Measurements from ENCODE around the gene CHSY1. TPM values are rescaled to one million over a fixed set of nuclear protein-coding genes. Genes with fewer than 3 reads are reported as not detected.

The CHSY1 gene
- total RNA-seq, 1 donor from 2014 or later, result 38.2 TPM

DNA sequence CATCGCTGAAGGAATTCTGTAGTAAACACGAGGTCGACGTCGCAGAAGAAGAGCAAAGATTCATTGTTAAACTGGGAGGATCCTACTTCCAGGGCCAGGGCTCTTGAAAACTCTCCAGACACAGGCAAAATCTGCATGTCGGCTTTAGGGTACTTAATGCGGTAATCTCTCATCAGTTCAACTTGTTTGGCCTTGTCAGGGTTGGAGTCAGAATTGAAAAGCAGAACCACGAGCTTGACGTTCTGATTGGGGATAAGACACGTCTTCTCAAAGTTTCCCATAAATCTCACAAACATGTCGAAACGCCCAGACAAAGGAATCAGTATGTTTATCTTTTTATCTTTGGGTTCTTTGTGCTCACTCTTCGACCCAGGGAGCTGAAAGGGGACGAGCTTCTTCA is 74.0 kb downstream of the CHSY1 start:
- Mint-ChIP-seq H3K9me3 (ENCODE audit: unreplicated experiment) (peaks cover 3% of the 10 kb centered on the region), H3K4me3 (ENCODE audit: unreplicated experiment) (no peak overlapping the region), H3K27ac (ENCODE audit: unreplicated experiment) (no peak overlapping the region), H3K4me1 (ENCODE audit: low read depth, unreplicated experiment) (peaks cover 32% of the 10 kb centered on the region), H3K36me3 (ENCODE audit: unreplicated experiment) (peaks cover 16% of the 10 kb centered on the region), H3K27me3 (ENCODE audit: unreplicated experiment) (peaks cover 10% of the 10 kb centered on the region)
- TF ChIP-seq, protein P1, sequence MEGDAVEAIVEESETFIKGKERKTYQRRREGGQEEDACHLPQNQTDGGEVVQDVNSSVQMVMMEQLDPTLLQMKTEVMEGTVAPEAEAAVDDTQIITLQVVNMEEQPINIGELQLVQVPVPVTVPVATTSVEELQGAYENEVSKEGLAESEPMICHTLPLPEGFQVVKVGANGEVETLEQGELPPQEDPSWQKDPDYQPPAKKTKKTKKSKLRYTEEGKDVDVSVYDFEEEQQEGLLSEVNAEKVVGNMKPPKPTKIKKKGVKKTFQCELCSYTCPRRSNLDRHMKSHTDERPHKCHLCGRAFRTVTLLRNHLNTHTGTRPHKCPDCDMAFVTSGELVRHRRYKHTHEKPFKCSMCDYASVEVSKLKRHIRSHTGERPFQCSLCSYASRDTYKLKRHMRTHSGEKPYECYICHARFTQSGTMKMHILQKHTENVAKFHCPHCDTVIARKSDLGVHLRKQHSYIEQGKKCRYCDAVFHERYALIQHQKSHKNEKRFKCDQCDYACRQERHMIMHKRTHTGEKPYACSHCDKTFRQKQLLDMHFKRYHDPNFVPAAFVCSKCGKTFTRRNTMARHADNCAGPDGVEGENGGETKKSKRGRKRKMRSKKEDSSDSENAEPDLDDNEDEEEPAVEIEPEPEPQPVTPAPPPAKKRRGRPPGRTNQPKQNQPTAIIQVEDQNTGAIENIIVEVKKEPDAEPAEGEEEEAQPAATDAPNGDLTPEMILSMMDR (IDR thresholded peaks at IDR 0.05; ENCODE audit: partially characterized antibody, unreplicated experiment), result no peak
- DNase-seq, result no peak

DNA sequence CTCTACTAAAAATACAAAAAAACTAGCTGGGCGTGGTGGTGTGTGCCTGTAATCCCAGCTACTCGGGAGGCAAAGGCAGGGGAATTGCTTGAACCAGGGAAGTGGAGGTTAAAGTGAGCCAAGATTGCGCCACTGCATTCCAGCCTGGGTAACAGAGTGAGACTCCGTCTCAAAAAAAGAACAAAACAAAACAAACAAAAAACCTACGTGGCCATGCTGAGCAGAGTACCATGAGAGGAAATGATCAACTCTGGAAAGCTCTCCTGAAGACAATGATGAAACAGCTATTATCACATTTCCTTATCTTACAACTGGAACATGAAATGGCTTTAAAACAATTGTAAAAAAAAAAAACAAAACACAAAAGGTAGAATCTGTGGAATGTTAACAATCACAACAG is 75.2 kb downstream of the CHSY1 start:
- no peak for DNase-seq
- TF ChIP-seq, protein P1 (IDR thresholded peaks at IDR 0.05; ENCODE audit: partially characterized antibody, unreplicated experiment), result no peak
- Mint-ChIP-seq H3K4me3 (ENCODE audit: unreplicated experiment) (no peak overlapping the region), H3K4me1 (ENCODE audit: low read depth, unreplicated experiment) (peaks cover 37% of the 10 kb centered on the region), H3K27ac (ENCODE audit: unreplicated experiment) (no peak overlapping the region), H3K9me3 (ENCODE audit: unreplicated experiment) (peaks cover 3% of the 10 kb centered on the region), H3K27me3 (ENCODE audit: unreplicated experiment) (peaks cover 17% of the 10 kb centered on the region), H3K36me3 (ENCODE audit: unreplicated experiment) (peaks cover 16% of the 10 kb centered on the region)

DNA sequence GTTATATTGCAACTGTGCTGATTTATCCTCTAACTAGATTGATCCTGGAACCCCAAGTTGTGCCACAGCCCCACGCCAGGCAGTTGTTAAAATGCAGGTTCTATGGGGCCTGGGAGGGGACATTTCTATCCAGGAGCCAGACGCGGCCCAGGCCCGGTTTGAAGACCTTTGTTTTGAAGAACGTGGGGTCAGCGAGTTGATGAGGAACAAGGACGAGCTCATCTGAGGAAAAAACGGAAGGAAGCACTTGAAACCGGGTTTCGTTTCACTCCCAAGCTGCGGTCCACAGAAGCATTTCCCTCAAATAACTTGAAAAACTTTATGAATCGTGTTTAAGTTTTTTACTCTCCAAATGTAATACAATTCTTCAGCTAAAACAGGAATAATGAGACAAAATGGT is 76.4 kb downstream of the CHSY1 start:
- DNase-seq, result no peak
- H3K4me3 Mint-ChIP-seq (ENCODE audit: unreplicated experiment), result no peak overlapping the region
- H3K9me3 Mint-ChIP-seq (ENCODE audit: unreplicated experiment), result peaks cover 5% of the 10 kb centered on the region
- H3K36me3 Mint-ChIP-seq (ENCODE audit: unreplicated experiment), result peaks cover 16% of the 10 kb centered on the region
- H3K4me1 Mint-ChIP-seq (ENCODE audit: low read depth, unreplicated experiment), result peaks cover 43% of the 10 kb centered on the region
- no peak overlapping the region for H3K27ac Mint-ChIP-seq (ENCODE audit: unreplicated experiment)
- TF ChIP-seq, protein P1 (IDR thresholded peaks at IDR 0.05; ENCODE audit: partially characterized antibody, unreplicated experiment), result no peak
- peaks cover 18% of the 10 kb centered on the region for H3K27me3 Mint-ChIP-seq (ENCODE audit: unreplicated experiment)

DNA sequence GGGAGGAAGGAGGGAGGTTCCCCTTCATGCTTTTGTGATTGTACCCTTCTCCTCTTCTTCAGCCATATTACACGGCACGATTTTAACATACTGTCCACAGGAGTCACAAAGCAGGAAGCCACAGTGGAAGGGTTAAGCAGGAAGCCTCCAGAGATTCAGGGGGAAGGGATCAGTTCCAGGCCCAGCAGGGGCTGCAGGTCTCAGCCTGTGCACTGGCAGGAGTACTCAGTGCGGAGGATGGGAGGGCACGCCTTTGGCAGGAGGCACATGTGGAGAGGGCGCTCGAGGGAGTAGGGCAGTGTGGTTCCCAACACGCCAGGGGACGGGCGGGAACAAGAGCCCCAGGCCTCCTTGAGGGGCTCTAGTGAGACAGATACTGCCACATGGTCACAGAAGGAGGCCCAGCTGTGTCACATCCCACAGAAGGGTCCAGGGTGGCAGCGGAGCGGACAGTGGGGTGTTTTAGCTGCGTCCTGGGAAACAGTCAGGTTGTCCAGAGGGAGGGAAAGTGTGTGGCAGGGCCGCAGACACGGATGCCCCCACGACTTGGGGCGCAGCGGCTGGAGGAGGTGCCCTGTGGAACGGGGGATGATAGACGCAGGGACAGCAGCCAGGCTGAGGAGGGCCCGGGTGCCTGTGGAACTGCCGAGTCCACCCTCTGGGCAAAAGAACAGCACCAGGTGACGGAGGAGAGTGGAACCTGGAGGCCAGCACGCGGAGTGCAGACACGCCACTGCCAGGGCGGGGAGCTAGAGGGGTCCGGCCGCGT is 77.5 kb downstream of the CHSY1 start:
- H3K27ac Mint-ChIP-seq (ENCODE audit: unreplicated experiment), result peak overlapping the region; percentile 52
- peaks cover 50% of the 10 kb centered on the region for H3K4me1 Mint-ChIP-seq (ENCODE audit: low read depth, unreplicated experiment)
- TF ChIP-seq, protein P1 (IDR thresholded peaks at IDR 0.05; ENCODE audit: partially characterized antibody, unreplicated experiment), result no peak
- H3K27me3 Mint-ChIP-seq (ENCODE audit: unreplicated experiment), result peaks cover 23% of the 10 kb centered on the region
- H3K4me3 Mint-ChIP-seq (ENCODE audit: unreplicated experiment), result peak overlapping the region; percentile 15
- DNase-seq, result no peak
- H3K36me3 Mint-ChIP-seq (ENCODE audit: unreplicated experiment), result peaks cover 16% of the 10 kb centered on the region
- peaks cover 9% of the 10 kb centered on the region for H3K9me3 Mint-ChIP-seq (ENCODE audit: unreplicated experiment)

All from glutamatergic neuron (in vitro differentiated cells).